GM23338 (cell line): ENCODE data around the gene BATF3. TPM values are rescaled to one million over a fixed set of nuclear protein-coding genes. Genes with fewer than 3 reads are reported as not detected.

Experiments used
- ATAC-seq: fragments of 200-7000 bp; cut with Tn5 transposase; 3 replicates; pipeline ENCODE4 v1.9.1; 2020
- DNase-seq: peaks from one replicate; pipeline ENCODE4 v3.0.0-alpha.2; 2015; ENCODE audit warnings: low spot score
- H2AFZ ChIP-seq: fragments of 200-600 bp; sonication (generic); 2 replicates; pipeline ENCODE4 v1.8.0; 2016; ENCODE audit warnings: antibody characterized with exemption, mild to moderate bottlenecking, moderate library complexity
- H3F3A ChIP-seq: fragments of 200-600 bp; sonication (generic); replicated peaks from 2 replicates; pipeline ENCODE4 v1.8.0; 2017; ENCODE audit warnings: antibody characterized with exemption, mixed run types, low read depth
- H3K27ac ChIP-seq: fragments of 200-600 bp; sonication (generic); 2 replicates; pipeline ENCODE4 v1.6.1; 2016; ENCODE audit warnings: low read depth
- H3K27me3 ChIP-seq: fragments of 200-600 bp; sonication (generic); 2 replicates; pipeline ENCODE4 v1.8.0; 2016; ENCODE audit warnings: mild to moderate bottlenecking, mixed run types, moderate library complexity; ENCODE audit not compliant: insufficient read depth
- H3K36me3 ChIP-seq: fragments of 200-600 bp; sonication (generic); 2 replicates; pipeline ENCODE4 v1.8.0; 2016; ENCODE audit warnings: mild to moderate bottlenecking; ENCODE audit not compliant: insufficient read depth
- H3K4me1 ChIP-seq: fragments of 200-600 bp; sonication (generic); 2 replicates; pipeline ENCODE4 v1.8.0; 2016; ENCODE audit warnings: mild to moderate bottlenecking, moderate library complexity; ENCODE audit not compliant: insufficient read depth
- H3K4me2 ChIP-seq: fragments of 200-600 bp; sonication (generic); 2 replicates; pipeline ENCODE4 v1.7.1; 2017; ENCODE audit warnings: mixed run types
- H3K4me3 ChIP-seq: fragments of 200-600 bp; sonication (generic); 2 replicates; pipeline ENCODE4 v1.6.1; 2016; ENCODE audit warnings: mixed run types
- H3K79me2 ChIP-seq: fragments of 200-600 bp; sonication (generic); replicated peaks from 2 replicates; pipeline ENCODE4 v1.8.0; 2017; ENCODE audit warnings: mild to moderate bottlenecking; ENCODE audit not compliant: insufficient read depth
- H3K9me2 ChIP-seq: fragments of 200-600 bp; sonication (generic); 2 replicates; pipeline ENCODE4 v1.8.0; 2017; ENCODE audit not compliant: insufficient read depth
- H4K20me1 ChIP-seq: fragments of 200-600 bp; sonication (generic); replicated peaks from 2 replicates; pipeline ENCODE4 v1.8.0; 2017; ENCODE audit warnings: mild to moderate bottlenecking; ENCODE audit not compliant: insufficient read depth
- H3K27ac Mint-ChIP-seq: 2 replicates; pipeline ENCODE4 v1.8.0; 2020; ENCODE audit warnings: inconsistent platforms, mild to moderate bottlenecking, moderate library complexity, mixed read lengths
- H3K27me3 Mint-ChIP-seq: 3 replicates; pipeline ENCODE4 v1.8.0; 2022; ENCODE audit warnings: low read depth, mild to moderate bottlenecking, moderate library complexity, mixed read lengths, inconsistent platforms; ENCODE audit not compliant: insufficient read depth, poor library complexity
- H3K36me3 Mint-ChIP-seq: 3 replicates; pipeline ENCODE4 v1.8.0; 2021; ENCODE audit warnings: low read depth, mild to moderate bottlenecking, inconsistent platforms, moderate library complexity, mixed read lengths
- H3K4me1 Mint-ChIP-seq: 3 replicates; pipeline ENCODE4 v1.8.0; 2020; ENCODE audit warnings: mild to moderate bottlenecking, inconsistent platforms, mixed read lengths
- H3K4me3 Mint-ChIP-seq: 3 replicates; pipeline ENCODE4 v1.8.0; 2021; ENCODE audit warnings: moderate library complexity, mild to moderate bottlenecking, inconsistent platforms, mixed read lengths
- H3K9me3 Mint-ChIP-seq: 3 replicates; pipeline ENCODE4 v1.8.0; 2020; ENCODE audit warnings: moderate library complexity, mild to moderate bottlenecking, inconsistent platforms, mixed read lengths
- CREB1 ChIP-seq: fragments of 250-450 bp; sonication (Bioruptor Pico); IDR thresholded peaks from 2 replicates; pipeline ENCODE4 v1.5.0; 2020; ENCODE audit warnings: low read depth, mild to moderate bottlenecking, moderate library complexity
- CTCF ChIP-seq, 2 experiments: fragments of 200-600 bp in 1 of 2; sonication (generic) in 1 of 2; conservative IDR thresholded peaks; 2 replicates each; pipeline versions ENCODE4 v1.5.1 to v1.6.1; 2016 to 2017; ENCODE audit warnings: antibody characterized with exemption in 2 of 2, low read depth in 2 of 2, mild to moderate bottlenecking in 2 of 2, moderate library complexity in 1 of 2
- ETS1 ChIP-seq: IDR thresholded peaks from 2 replicates; pipeline ENCODE4 v1.6.1; 2016; ENCODE audit warnings: antibody characterized with exemption
- EZH2 ChIP-seq: fragments of 200-600 bp; sonication (generic); IDR thresholded peaks from one replicate; pipeline ENCODE4 v1.8.0; 2017; ENCODE audit warnings: antibody characterized with exemption, mild to moderate bottlenecking, low read depth; ENCODE audit not compliant: unreplicated experiment
- NANOG ChIP-seq: IDR thresholded peaks from 2 replicates; pipeline ENCODE4 v1.6.1; 2016; ENCODE audit warnings: antibody characterized with exemption, borderline replicate concordance
- POLR2AphosphoS5 ChIP-seq: IDR thresholded peaks from 2 replicates; pipeline ENCODE4 v1.6.1; 2016; ENCODE audit warnings: antibody characterized with exemption, low read depth
- REST ChIP-seq: IDR thresholded peaks from one replicate; pipeline ENCODE4 v1.6.1; 2018; ENCODE audit warnings: antibody characterized with exemption; ENCODE audit not compliant: unreplicated experiment
- STAT1 ChIP-seq: IDR thresholded peaks from one replicate; pipeline ENCODE4 v1.6.1; 2016; ENCODE audit warnings: antibody characterized with exemption; ENCODE audit not compliant: unreplicated experiment
- ZNF114 ChIP-seq: fragments of 250-450 bp; sonication (Bioruptor Pico); IDR thresholded peaks from 2 replicates; pipeline ENCODE4 v1.5.0; 2020; ENCODE audit warnings: mild to moderate bottlenecking, moderate library complexity
- ZNF331 ChIP-seq: fragments of 250-450 bp; sonication (Bioruptor Pico); IDR thresholded peaks from 2 replicates; pipeline ENCODE4 v1.5.0; 2020; ENCODE audit warnings: low read depth, mild to moderate bottlenecking, moderate library complexity
- polyA plus RNA-seq: library from polyadenylated mRNA; unstranded; fragments of >200 nt; fragmentation: Nextera tagmentation; extraction: Ambion mirVana; gene quantifications from 2 replicates; pipeline ENCODE4 v1.2.1, GENCODE V29; 2016
- total RNA-seq: library from RNA; depleted of rRNA; stranded (reverse); fragments of >200 nt; shearing (Covaris generic); gene quantifications from 2 replicates; pipeline ENCODE4 v1.2.3, GENCODE V29; 2014

BATF3 gene
- total and polyA plus RNA-seq, 2 experiments from 2014 or later: 3.6 to 7.8 TPM

- ATAC-seq: no peak
- Histone ChIP-seq H3K4me1 (peaks cover 19% of the 10 kb centered on the region), H3K79me2 (no peaks in the 10 kb centered on the region), H3K4me2 (no peak overlapping the region), H3K4me3 (no peak overlapping the region), H3K27ac (no peak overlapping the region), H4K20me1 (no peaks in the 10 kb centered on the region), H3K36me3 (no peaks in the 10 kb centered on the region; the same call in 1 of the 2 replicates), H3K9me2 (peaks cover 9% of the 10 kb centered on the region; the same call in 1 of the 2 replicates), H3F3A (no peaks in the 10 kb centered on the region), H2AFZ (no peak overlapping the region), H3K27me3 (no peaks in the 10 kb centered on the region)
- H3K4me3 Mint-ChIP-seq: no peak overlapping the region
- no peak for DNase-seq
- H3K4me1 Mint-ChIP-seq: peaks cover 16% of the 10 kb centered on the region
- no peak for TF ChIP-seq POLR2AphosphoS5
- TF ChIP-seq STAT1: no peak
- TF ChIP-seq NANOG: no peak
- no peak for TF ChIP-seq CTCF (conservative IDR thresholded peaks at IDR 0.05; ENCODE audit: low read depth in 2 of 2)
- TF ChIP-seq ETS1: no peak
- no peak for TF ChIP-seq ZNF114 (CRISPR knock-in tag)
- no peak for TF ChIP-seq REST
- no peak for TF ChIP-seq EZH2
- no peak for TF ChIP-seq CREB1 (CRISPR knock-in tag)
- TF ChIP-seq ZNF331 (CRISPR knock-in tag): no peak
- H3K9me3 Mint-ChIP-seq: no peaks in the 10 kb centered on the region
- peaks cover 2% of the 10 kb centered on the region for H3K27me3 Mint-ChIP-seq
- no peaks in the 10 kb centered on the region; the same call in 2 of the 3 replicates for H3K36me3 Mint-ChIP-seq
- no peak overlapping the region for H3K27ac Mint-ChIP-seq
Observed at GRCh38 chr1:212688341-212689047, 11.1 kb downstream of the BATF3 start.
